CD4-positive, alpha-beta T cell treated with Interleukin-4 for 1 hour (primary cell): ENCODE measurements around the gene FREM2.

Source experiments
- DNase-seq, 2 donors: peaks; one replicate each; pipeline ENCODE4 v3.0.0-alpha.2; 2020 to 2022

The FREM2 gene

GRCh38 chr13:38900188-38900587, 213.3 kb downstream of the FREM2 start:
- DNase-seq, result no peak

GRCh38 chr13:38902551-38902950, 215.7 kb downstream of the FREM2 start:
- no peak for DNase-seq

- DNase-seq, result no peak
These were observed 218.2 kb downstream of the FREM2 start for GRCh38 chr13:38905081-38905480.

GRCh38 chr13:38905861-38906260, 219.0 kb downstream of the FREM2 start:
- no peak for DNase-seq

- no peak for DNase-seq
These were observed 221.7 kb downstream of the FREM2 start for GRCh38 chr13:38908574-38908973.

- DNase-seq, result no peak
These were observed 227.2 kb downstream of the FREM2 start for GRCh38 chr13:38914070-38914469.

- DNase-seq, result no peak
These were observed 234.2 kb downstream of the FREM2 start for GRCh38 chr13:38921081-38921480.

GRCh38 chr13:38922170-38922569, 235.3 kb downstream of the FREM2 start:
- no peak for DNase-seq

GRCh38 chr13:38933786-38934185, 246.9 kb downstream of the FREM2 start:
- no peak for DNase-seq
